Measurements from ENCODE around the gene CACNA2D3.

CACNA2D3 gene

GRCh38 chr3:54215521-54215920 is 93.2 kb downstream of the CACNA2D3 start:
- H3K9me3 ChIP-seq = no peaks in the 10 kb centered on the region
- H3K27ac ChIP-seq = no peak overlapping the region
- H3K27me3 ChIP-seq = no peaks in the 10 kb centered on the region
- H3K36me3 ChIP-seq = no peaks in the 10 kb centered on the region
- no peaks in the 10 kb centered on the region for H3K4me1 ChIP-seq
- no peak for TF ChIP-seq CTCF (IDR thresholded peaks at IDR 0.05)
- H3K4me3 ChIP-seq = no peak overlapping the region
- DNase-seq = no peak
- intact Hi-C loops (cut with DNase I; ENCODE audit: low total_unique reads) = no loop called here

GRCh38 chr3:54217828-54218227 is 95.5 kb downstream of the CACNA2D3 start:
- Histone ChIP-seq H3K4me1 (no peaks in the 10 kb centered on the region), H3K27me3 (no peaks in the 10 kb centered on the region), H3K27ac (no peak overlapping the region), H3K9me3 (no peaks in the 10 kb centered on the region), H3K4me3 (no peak overlapping the region), H3K36me3 (no peaks in the 10 kb centered on the region)
- DNase-seq = no peak
- no peak for TF ChIP-seq CTCF (IDR thresholded peaks at IDR 0.05)
- intact Hi-C loops (cut with DNase I; ENCODE audit: low total_unique reads) = no loop called here

GRCh38 chr3:54222316-54222715 is 100.0 kb downstream of the CACNA2D3 start:
- Histone ChIP-seq H3K9me3 (no peaks in the 10 kb centered on the region), H3K27me3 (no peaks in the 10 kb centered on the region), H3K36me3 (no peaks in the 10 kb centered on the region), H3K4me1 (no peaks in the 10 kb centered on the region), H3K27ac (no peak overlapping the region), H3K4me3 (no peak overlapping the region)
- intact Hi-C loops (cut with DNase I; ENCODE audit: low total_unique reads) = no loop called here
- DNase-seq = no peak
- TF ChIP-seq CTCF (IDR thresholded peaks at IDR 0.05) = no peak

- no peak overlapping the region for H3K27ac ChIP-seq
- H3K36me3 ChIP-seq = no peaks in the 10 kb centered on the region
- no peaks in the 10 kb centered on the region for H3K4me1 ChIP-seq
- DNase-seq = no peak
- H3K27me3 ChIP-seq = no peaks in the 10 kb centered on the region
- no peaks in the 10 kb centered on the region for H3K9me3 ChIP-seq
- intact Hi-C loops (cut with DNase I; ENCODE audit: low total_unique reads) = no loop called here
- H3K4me3 ChIP-seq = no peak overlapping the region
- no peak for TF ChIP-seq CTCF (IDR thresholded peaks at IDR 0.05)
Observed at GRCh38 chr3:54223063-54223462, 100.7 kb downstream of the CACNA2D3 start.

GRCh38 chr3:54225841-54226528 is 103.6 kb downstream of the CACNA2D3 start:
- no peak overlapping the region for H3K27ac ChIP-seq
- H3K4me1 ChIP-seq = no peaks in the 10 kb centered on the region
- H3K9me3 ChIP-seq = no peaks in the 10 kb centered on the region
- no peaks in the 10 kb centered on the region for H3K36me3 ChIP-seq
- no peak overlapping the region for H3K4me3 ChIP-seq
- no peak for DNase-seq
- intact Hi-C loops (cut with DNase I; ENCODE audit: low total_unique reads) = no loop called here
- H3K27me3 ChIP-seq = no peaks in the 10 kb centered on the region
- no peak for TF ChIP-seq CTCF (IDR thresholded peaks at IDR 0.05)

- DNase-seq = no peak
- Histone ChIP-seq H3K27me3 (no peaks in the 10 kb centered on the region), H3K4me1 (no peaks in the 10 kb centered on the region), H3K4me3 (no peak overlapping the region), H3K27ac (no peak overlapping the region), H3K36me3 (no peaks in the 10 kb centered on the region), H3K9me3 (no peaks in the 10 kb centered on the region)
- intact Hi-C loops (cut with DNase I; ENCODE audit: low total_unique reads) = no loop called here
- TF ChIP-seq CTCF (IDR thresholded peaks at IDR 0.05) = no peak
Observed at GRCh38 chr3:54228806-54229205, 106.5 kb downstream of the CACNA2D3 start.
